Measurements from ENCODE around the gene SLC27A3.

DNA sequence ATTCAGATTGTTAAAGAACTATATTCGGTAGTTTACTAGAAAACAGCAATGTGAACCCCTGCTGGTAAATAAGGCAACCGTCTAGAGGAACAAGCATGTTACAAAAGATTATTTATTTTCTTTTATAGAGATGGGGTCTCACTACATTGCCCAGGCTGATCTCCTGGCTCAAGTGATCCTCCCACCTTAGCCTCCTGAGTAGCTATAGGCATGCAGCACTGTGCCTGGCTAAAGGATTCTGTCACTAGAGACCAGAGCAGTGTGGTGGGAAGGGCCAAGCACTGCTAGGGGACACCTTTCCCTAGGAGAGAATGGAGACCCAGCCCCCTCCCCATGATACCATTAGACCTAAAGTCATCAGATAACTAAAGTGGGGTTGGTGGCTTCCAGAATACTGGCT, 28.9 kb downstream of the SLC27A3 start:
- no peak for TF ChIP-seq EP300 (IDR thresholded peaks at IDR 0.05)
- no peak for TF ChIP-seq POLR2AphosphoS5 (IDR thresholded peaks at IDR 0.05)
- TF ChIP-seq, protein P1, sequence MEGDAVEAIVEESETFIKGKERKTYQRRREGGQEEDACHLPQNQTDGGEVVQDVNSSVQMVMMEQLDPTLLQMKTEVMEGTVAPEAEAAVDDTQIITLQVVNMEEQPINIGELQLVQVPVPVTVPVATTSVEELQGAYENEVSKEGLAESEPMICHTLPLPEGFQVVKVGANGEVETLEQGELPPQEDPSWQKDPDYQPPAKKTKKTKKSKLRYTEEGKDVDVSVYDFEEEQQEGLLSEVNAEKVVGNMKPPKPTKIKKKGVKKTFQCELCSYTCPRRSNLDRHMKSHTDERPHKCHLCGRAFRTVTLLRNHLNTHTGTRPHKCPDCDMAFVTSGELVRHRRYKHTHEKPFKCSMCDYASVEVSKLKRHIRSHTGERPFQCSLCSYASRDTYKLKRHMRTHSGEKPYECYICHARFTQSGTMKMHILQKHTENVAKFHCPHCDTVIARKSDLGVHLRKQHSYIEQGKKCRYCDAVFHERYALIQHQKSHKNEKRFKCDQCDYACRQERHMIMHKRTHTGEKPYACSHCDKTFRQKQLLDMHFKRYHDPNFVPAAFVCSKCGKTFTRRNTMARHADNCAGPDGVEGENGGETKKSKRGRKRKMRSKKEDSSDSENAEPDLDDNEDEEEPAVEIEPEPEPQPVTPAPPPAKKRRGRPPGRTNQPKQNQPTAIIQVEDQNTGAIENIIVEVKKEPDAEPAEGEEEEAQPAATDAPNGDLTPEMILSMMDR (IDR thresholded peaks at IDR 0.05), result no peak
- no peak for TF ChIP-seq POLR2A (IDR thresholded peaks at IDR 0.05)

Measured in upper lobe of left lung (tissue), 4 donors.